Measurements from ENCODE around the gene ZMYM4.

GRCh38 chr1:35231287-35231686 lies 37.2 kb upstream of the ZMYM4 start:
- TF ChIP-seq EZH2 (IDR thresholded peaks at IDR 0.05; ENCODE audit: insufficient read depth, poor library complexity, severe bottlenecking) (no peak), EZH2phosphoT487 (IDR thresholded peaks at IDR 0.05; ENCODE audit: insufficient read depth, low read depth) (no peak)

Measured in GM23248 (cell line).